SK-N-SH (cell line): ENCODE data around the gene RBM18.

Experiments used
- CTCF ChIP-seq: fragments of 200-600 bp; sonication (generic); IDR thresholded peaks from 2 replicates; pipeline ENCODE4 v1.6.1; 2017; ENCODE audit warnings: antibody characterized with exemption, mild to moderate bottlenecking, moderate library complexity
- EP300 ChIP-seq, 2 experiments: IDR thresholded peaks; 2 replicates each; pipeline versions ENCODE4 v1.4.0 to v1.6.1; 2012; ENCODE audit warnings: borderline replicate concordance in 1 of 2, low read depth in 1 of 2, low read length in 1 of 2
- FOXM1 ChIP-seq: IDR thresholded peaks from 2 replicates; pipeline ENCODE4 v1.4.0; 2012; ENCODE audit warnings: low read depth, mild to moderate bottlenecking
- GATA2 ChIP-seq: sonication (generic); formaldehyde crosslinking; IDR thresholded peaks from 2 replicates; pipeline ENCODE4 v1.5.0; 2020; ENCODE audit warnings: mild to moderate bottlenecking, missing genetic modification reagents
- MXI1 ChIP-seq: IDR thresholded peaks from 2 replicates; pipeline ENCODE4 v1.6.1; 2012; ENCODE audit warnings: mild to moderate bottlenecking, low read depth, low read length, improper control_type of control experiment
- NFIC ChIP-seq: IDR thresholded peaks from 2 replicates; pipeline ENCODE4 v1.4.0; 2012; ENCODE audit warnings: borderline replicate concordance
- NRF1 ChIP-seq: IDR thresholded peaks from 2 replicates; pipeline ENCODE4 v1.6.1; 2012; ENCODE audit warnings: low read depth, mild to moderate bottlenecking, low read length
- POLR2AphosphoS5 ChIP-seq: IDR thresholded peaks from 2 replicates; pipeline ENCODE4 v1.6.1; 2012; ENCODE audit warnings: low read depth, low read length
- USF2 ChIP-seq: fragments of 150-350 bp; IDR thresholded peaks from 2 replicates; pipeline ENCODE4 v1.6.1; 2017; ENCODE audit warnings: antibody characterized with exemption, low read length, low read depth, borderline replicate concordance
- YY1 ChIP-seq: IDR thresholded peaks from 2 replicates; pipeline ENCODE4 v1.4.0; 2012; ENCODE audit warnings: low read depth, mild to moderate bottlenecking

DNA sequence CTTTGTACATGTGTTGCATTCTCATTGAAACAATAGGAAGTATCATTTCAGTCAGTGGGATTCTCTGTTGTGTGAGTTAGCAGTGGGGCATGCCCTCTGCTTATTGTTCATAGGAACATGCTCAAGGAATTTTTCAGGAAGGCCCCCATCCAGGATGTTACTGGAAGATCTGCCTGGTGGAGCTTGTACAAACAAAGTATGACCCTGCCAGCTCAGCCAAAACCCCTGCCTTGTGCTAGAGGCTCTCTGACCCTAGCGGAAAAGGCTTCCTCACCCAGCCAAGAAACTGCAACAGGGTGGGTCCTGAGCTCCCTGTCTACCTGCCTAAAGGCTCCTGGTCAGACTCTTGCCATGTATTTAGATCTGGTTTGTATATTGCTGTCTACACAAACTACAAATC is 43.3 kb upstream of the RBM18 start:
- TF ChIP-seq NFIC, result no peak
- no peak for TF ChIP-seq CTCF
- no peak for TF ChIP-seq NRF1
- no peak for TF ChIP-seq USF2
- TF ChIP-seq MXI1, result no peak
- TF ChIP-seq EP300 (IDR thresholded peaks at IDR 0.05; ENCODE audit: borderline replicate concordance in 1 of 2, low read depth in 1 of 2, low read length in 1 of 2), result no peak
- TF ChIP-seq GATA2 (CRISPR knock-in tag), result no peak
- no peak for TF ChIP-seq POLR2AphosphoS5
- TF ChIP-seq YY1, result no peak
- TF ChIP-seq FOXM1, result no peak
